Glutamatergic neuron (in vitro differentiated cells): Measurements from ENCODE around the gene SLC9A1. TPM values are rescaled to one million over a fixed set of nuclear protein-coding genes. Genes with fewer than 3 reads are reported as not detected.

Source experiments
- DNase-seq: peaks from one replicate; pipeline ENCODE4 v3.0.0; 2022
- H3K27ac Mint-ChIP-seq: one replicate; pipeline ENCODE4 v1.8.0; 2020; ENCODE audit warnings: mild to moderate bottlenecking, mixed read lengths, inconsistent platforms; ENCODE audit not compliant: unreplicated experiment
- H3K27me3 Mint-ChIP-seq: one replicate; pipeline ENCODE4 v1.8.0; 2020; ENCODE audit warnings: mild to moderate bottlenecking, moderate library complexity, mixed read lengths, inconsistent platforms; ENCODE audit not compliant: unreplicated experiment
- H3K36me3 Mint-ChIP-seq: one replicate; pipeline ENCODE4 v1.8.0; 2020; ENCODE audit warnings: mild to moderate bottlenecking, mixed read lengths, inconsistent platforms; ENCODE audit not compliant: unreplicated experiment
- H3K4me1 Mint-ChIP-seq: one replicate; pipeline ENCODE4 v1.8.0; 2020; ENCODE audit warnings: mild to moderate bottlenecking, low read depth, mixed read lengths, inconsistent platforms; ENCODE audit not compliant: unreplicated experiment
- H3K4me3 Mint-ChIP-seq: one replicate; pipeline ENCODE4 v1.8.0; 2020; ENCODE audit warnings: mild to moderate bottlenecking, mixed read lengths, inconsistent platforms; ENCODE audit not compliant: unreplicated experiment
- H3K9me3 Mint-ChIP-seq: one replicate; pipeline ENCODE4 v1.8.0; 2020; ENCODE audit warnings: mild to moderate bottlenecking, moderate library complexity, mixed read lengths, inconsistent platforms; ENCODE audit not compliant: unreplicated experiment
- total RNA-seq: library from RNA; stranded (reverse); fragmentation: NEBNext Ultra II Directional; extraction: Animal tissue kit (Norgen Biotek cat#: 25700); gene quantifications from one replicate; pipeline ENCODE4 v1.2.1, GENCODE V29; 2021; ENCODE audit not compliant: unreplicated experiment
- TF ChIP-seq, protein P1 (sequence below): fragments of 200-600 bp; sonication (generic); IDR thresholded peaks from one replicate; pipeline ENCODE4 v1.5.0; 2021; ENCODE audit not compliant: partially characterized antibody, unreplicated experiment

Gene SLC9A1
- total RNA-seq, 1 donor from 2014 or later, result 16.7 TPM

- Mint-ChIP-seq H3K4me3 (no peak overlapping the region), H3K36me3 (no peaks in the 10 kb centered on the region), H3K27me3 (peaks cover 4% of the 10 kb centered on the region), H3K4me1 (peaks cover 19% of the 10 kb centered on the region), H3K9me3 (peaks cover 1% of the 10 kb centered on the region), H3K27ac (no peak overlapping the region)
- TF ChIP-seq, protein P1, sequence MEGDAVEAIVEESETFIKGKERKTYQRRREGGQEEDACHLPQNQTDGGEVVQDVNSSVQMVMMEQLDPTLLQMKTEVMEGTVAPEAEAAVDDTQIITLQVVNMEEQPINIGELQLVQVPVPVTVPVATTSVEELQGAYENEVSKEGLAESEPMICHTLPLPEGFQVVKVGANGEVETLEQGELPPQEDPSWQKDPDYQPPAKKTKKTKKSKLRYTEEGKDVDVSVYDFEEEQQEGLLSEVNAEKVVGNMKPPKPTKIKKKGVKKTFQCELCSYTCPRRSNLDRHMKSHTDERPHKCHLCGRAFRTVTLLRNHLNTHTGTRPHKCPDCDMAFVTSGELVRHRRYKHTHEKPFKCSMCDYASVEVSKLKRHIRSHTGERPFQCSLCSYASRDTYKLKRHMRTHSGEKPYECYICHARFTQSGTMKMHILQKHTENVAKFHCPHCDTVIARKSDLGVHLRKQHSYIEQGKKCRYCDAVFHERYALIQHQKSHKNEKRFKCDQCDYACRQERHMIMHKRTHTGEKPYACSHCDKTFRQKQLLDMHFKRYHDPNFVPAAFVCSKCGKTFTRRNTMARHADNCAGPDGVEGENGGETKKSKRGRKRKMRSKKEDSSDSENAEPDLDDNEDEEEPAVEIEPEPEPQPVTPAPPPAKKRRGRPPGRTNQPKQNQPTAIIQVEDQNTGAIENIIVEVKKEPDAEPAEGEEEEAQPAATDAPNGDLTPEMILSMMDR, result no peak
- DNase-seq, result no peak
Measured at GRCh38 chr1:27135541-27136235, 19.2 kb downstream of the SLC9A1 start.

DNA sequence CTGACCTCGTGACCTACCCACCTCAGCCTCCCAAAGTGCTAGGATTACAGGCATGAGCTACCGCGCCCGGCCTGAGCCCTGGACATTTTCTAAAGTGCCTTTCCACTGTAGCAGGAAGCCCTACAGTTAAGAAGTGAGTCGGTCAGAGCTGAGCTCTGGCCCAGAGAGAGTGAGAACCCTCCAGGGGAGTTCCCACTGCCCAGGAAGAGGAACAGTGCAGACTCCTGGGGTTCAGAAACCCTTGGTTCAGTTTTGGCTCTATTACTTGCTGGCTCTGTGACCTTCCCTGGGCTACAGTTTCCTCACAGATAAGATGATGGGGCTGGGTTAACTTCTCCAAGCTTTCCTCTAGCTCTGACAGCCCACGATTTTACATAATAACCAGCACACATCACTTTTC lies 20.9 kb downstream of the SLC9A1 start:
- DNase-seq, result no peak
- Mint-ChIP-seq H3K9me3 (peaks cover 1% of the 10 kb centered on the region), H3K4me1 (peaks cover 19% of the 10 kb centered on the region), H3K4me3 (no peak overlapping the region), H3K36me3 (no peaks in the 10 kb centered on the region), H3K27me3 (peaks cover 4% of the 10 kb centered on the region), H3K27ac (no peak overlapping the region)
- TF ChIP-seq, protein P1, result no peak

DNA sequence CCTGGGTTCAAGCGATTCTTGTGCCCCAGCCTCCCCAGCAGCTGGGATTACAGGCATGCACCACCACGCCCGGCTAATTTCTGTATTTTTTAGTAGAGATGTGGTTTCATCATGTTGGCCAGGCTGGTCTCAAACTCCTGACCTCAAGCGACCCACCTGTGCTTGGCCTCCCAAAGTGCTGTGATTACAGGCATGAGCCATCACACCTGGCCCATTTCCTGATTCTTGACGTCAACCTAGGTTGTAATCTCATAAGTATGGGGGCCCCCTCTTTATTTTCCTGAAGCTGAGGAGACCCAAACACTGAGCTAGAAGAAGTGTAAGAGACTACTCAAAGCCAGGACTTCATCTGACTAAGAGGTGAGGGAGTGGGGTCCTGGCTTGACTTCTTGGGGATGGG lies 21.8 kb downstream of the SLC9A1 start:
- no peak for DNase-seq
- TF ChIP-seq, protein P1, result no peak
- Mint-ChIP-seq H3K4me3 (no peak overlapping the region), H3K27me3 (peaks cover 4% of the 10 kb centered on the region), H3K9me3 (peaks cover 1% of the 10 kb centered on the region), H3K27ac (no peak overlapping the region), H3K4me1 (peaks cover 14% of the 10 kb centered on the region), H3K36me3 (no peaks in the 10 kb centered on the region)

GRCh38 chr1:27132624-27133023 lies 22.3 kb downstream of the SLC9A1 start:
- peaks cover 10% of the 10 kb centered on the region for H3K4me1 Mint-ChIP-seq
- no peak overlapping the region for H3K4me3 Mint-ChIP-seq
- TF ChIP-seq, protein P1, result no peak
- no peak overlapping the region for H3K27ac Mint-ChIP-seq
- peaks cover 1% of the 10 kb centered on the region for H3K27me3 Mint-ChIP-seq
- no peak for DNase-seq
- peaks cover 1% of the 10 kb centered on the region for H3K9me3 Mint-ChIP-seq
- no peaks in the 10 kb centered on the region for H3K36me3 Mint-ChIP-seq

DNA sequence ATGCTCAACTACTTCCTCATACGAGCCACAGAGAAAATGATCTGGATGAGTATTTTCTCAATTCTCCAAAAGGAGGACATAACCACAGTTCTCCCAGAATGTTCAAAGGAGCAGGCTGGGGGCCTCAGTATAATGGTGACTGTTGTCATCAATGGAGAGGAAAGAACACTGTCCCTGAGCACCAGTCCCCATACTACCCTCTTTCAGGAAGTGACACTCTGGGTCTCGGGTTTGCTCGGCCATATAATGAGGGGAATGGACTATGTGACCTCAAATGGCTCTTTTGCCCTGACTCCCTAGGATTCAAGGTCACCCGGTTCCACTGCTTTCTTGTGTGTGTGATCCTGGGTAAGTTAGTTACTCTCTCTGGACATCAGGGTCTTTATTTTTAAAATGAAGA lies 22.8 kb downstream of the SLC9A1 start:
- DNase-seq, result no peak
- Mint-ChIP-seq H3K9me3 (peaks cover 1% of the 10 kb centered on the region), H3K4me1 (peaks cover 8% of the 10 kb centered on the region), H3K36me3 (no peaks in the 10 kb centered on the region), H3K27me3 (peaks cover 1% of the 10 kb centered on the region), H3K27ac (no peak overlapping the region), H3K4me3 (no peak overlapping the region)
- TF ChIP-seq, protein P1, result no peak
